ENCODE measurements around the gene ARVCF. TPM values are rescaled to one million over a fixed set of nuclear protein-coding genes. Genes with fewer than 3 reads are reported as not detected.

Gene ARVCF
- total RNA-seq, 4 donors from 2014 or later, result 31.1 to 55.8 (median 44.6) TPM

DNA sequence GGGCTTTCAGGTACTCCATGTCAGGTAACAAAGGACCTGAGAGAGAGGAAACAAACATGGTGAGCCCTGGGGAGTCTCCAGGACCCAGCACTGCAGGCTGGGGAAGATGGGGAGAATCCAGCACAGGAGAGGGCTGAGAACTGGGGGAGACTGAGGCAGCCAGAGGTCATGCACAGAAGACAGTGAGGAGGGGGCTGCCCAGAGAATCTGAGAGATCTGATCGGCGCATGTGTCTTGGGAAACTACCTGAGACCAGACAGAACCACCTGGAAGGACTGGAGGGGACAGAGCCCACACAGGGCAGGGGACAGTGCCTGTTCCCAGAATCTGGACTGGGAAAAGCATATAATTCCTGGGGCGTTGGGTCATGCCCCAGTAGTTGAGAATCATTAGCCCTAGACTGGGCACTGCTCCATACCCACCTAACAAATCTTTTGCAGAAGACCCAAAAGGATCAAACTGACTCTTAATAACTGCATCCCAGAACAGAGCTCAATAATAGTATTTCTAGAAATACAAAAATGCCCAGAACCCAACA is 95.0 kb downstream of the ARVCF start:
- Histone ChIP-seq H3K9me3 (no peaks in the 10 kb centered on the region), H3K36me3 (peaks cover 20 to 42% (median 26%) of the 10 kb centered on the region in 4 donors), H3K27ac (replicated peaks in 1 of 4) (no peak overlapping the region), H3K4me3 (no peak overlapping the region), H3K27me3 (no peaks in the 10 kb centered on the region), H3K4me1 (no peaks in the 10 kb centered on the region)
- 62% methylated on average over 3 of the region's 3 CpGs for WGBS
- DNase-seq (ENCODE audit: extremely low spot score), result no peak
- TF ChIP-seq, protein P1, sequence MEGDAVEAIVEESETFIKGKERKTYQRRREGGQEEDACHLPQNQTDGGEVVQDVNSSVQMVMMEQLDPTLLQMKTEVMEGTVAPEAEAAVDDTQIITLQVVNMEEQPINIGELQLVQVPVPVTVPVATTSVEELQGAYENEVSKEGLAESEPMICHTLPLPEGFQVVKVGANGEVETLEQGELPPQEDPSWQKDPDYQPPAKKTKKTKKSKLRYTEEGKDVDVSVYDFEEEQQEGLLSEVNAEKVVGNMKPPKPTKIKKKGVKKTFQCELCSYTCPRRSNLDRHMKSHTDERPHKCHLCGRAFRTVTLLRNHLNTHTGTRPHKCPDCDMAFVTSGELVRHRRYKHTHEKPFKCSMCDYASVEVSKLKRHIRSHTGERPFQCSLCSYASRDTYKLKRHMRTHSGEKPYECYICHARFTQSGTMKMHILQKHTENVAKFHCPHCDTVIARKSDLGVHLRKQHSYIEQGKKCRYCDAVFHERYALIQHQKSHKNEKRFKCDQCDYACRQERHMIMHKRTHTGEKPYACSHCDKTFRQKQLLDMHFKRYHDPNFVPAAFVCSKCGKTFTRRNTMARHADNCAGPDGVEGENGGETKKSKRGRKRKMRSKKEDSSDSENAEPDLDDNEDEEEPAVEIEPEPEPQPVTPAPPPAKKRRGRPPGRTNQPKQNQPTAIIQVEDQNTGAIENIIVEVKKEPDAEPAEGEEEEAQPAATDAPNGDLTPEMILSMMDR (IDR thresholded peaks at IDR 0.05), result no peak
- TF ChIP-seq POLR2A (IDR thresholded peaks at IDR 0.05; ENCODE audit: low read depth) (no peak), POLR2AphosphoS5 (IDR thresholded peaks at IDR 0.05) (no peak), EP300 (IDR thresholded peaks at IDR 0.05) (no peak)
- intact Hi-C loops (cut with DNase I), result no loop called here

Small RNAs within 50 kb of the gene (small RNA-seq; reads per million reads assigned to genes)
- gene MIR185, result 0.83 to 2.0 (median 1.5) reads per million in 3 donors

Other genes starting within 250 kb of the ARVCF start
- gene GNB1L, start 161.9 kb downstream of the ARVCF start, total RNA-seq, result 1 to 10 TPM; 4.6 to 8.7 (median 6.8) TPM
- 10 to 100 TPM in 2 of 4 donors, 1 to 10 TPM in 2; 5.6 to 14.8 (median 11.1) TPM for gene RTL10, start 161.9 kb downstream of the ARVCF start, total RNA-seq
- 100 to 1,000 TPM; 141 to 231 (median 196) TPM for gene COMT, start 75.1 kb downstream of the ARVCF start, total RNA-seq
- gene TXNRD2, start 75.0 kb downstream of the ARVCF start, total RNA-seq, result 10 to 100 TPM; 12.9 to 27.2 (median 23.9) TPM
- 10 to 100 TPM; 37.1 to 44.4 (median 42.3) TPM for gene TANGO2, start 4.3 kb upstream of the ARVCF start, total RNA-seq
- 10 to 100 TPM; 16.9 to 26.6 (median 19.6) TPM for gene DGCR8, start 63.4 kb upstream of the ARVCF start, total RNA-seq
- 100 to 1,000 TPM; 116 to 180 (median 140) TPM for gene RANBP1, start 99.3 kb upstream of the ARVCF start, total RNA-seq
- 10 to 100 TPM; 34.0 to 36.7 (median 35.0) TPM for gene TRMT2A, start 100.4 kb upstream of the ARVCF start, total RNA-seq
- gene ZDHHC8, start 115.0 kb upstream of the ARVCF start, total RNA-seq, result 10 to 100 TPM; 11.8 to 33.2 (median 23.8) TPM
- 1 to 10 TPM in 1 of 4 donors, under 1 TPM in 3; 0.17 to 1.4 (median 0.64) TPM for gene CCDC188, start 134.2 kb upstream of the ARVCF start, total RNA-seq

Measured in esophagus muscularis mucosa (tissue), 4 donors.